HG03196 (cell line): Measurements from ENCODE around the gene HDAC5.
"Not testable (repeated sequence)": the region's sequence is repeated elsewhere in the genome, so short reads cannot be mapped to it uniquely, and the experiment has no call there.

ENCODE experiments used
- ATAC-seq: cut with Tn5 transposase; IDR thresholded peaks from one replicate; pipeline ENCODE4 v1.9.1; 2021; ENCODE audit not compliant: unreplicated experiment

Gene HDAC5

GRCh38 chr17:44123356-44124117 lies at the start of gene HDAC5:
HDAC5 (minus strand) TSS chr17:44123641; CDS start chr17:44117515, 6,126 bp downstream.
- ATAC-seq = peak; percentile 88

GRCh38 chr17:44171931-44172455 lies 48.6 kb upstream of the HDAC5 start:
- ATAC-seq = no peak

- no peak for ATAC-seq
These were observed 47.2 kb upstream of the HDAC5 start, which contains the start of gene ASB16 for GRCh38 chr17:44170499-44171201. ASB16 (plus strand) TSS chr17:44170704; CDS start chr17:44170790, 86 bp downstream.

- no peak for ATAC-seq
These were observed 46.7 kb upstream of the HDAC5 start for GRCh38 chr17:44170135-44170498.

- ATAC-seq = no peak
These were observed 43.9 kb upstream of the HDAC5 start for GRCh38 chr17:44167181-44167861.

- ATAC-seq = no peak
These were observed 41.0 kb upstream of the HDAC5 start for GRCh38 chr17:44164476-44164875.

- ATAC-seq = no peak
These were observed 36.2 kb upstream of the HDAC5 start for GRCh38 chr17:44159519-44160210.

GRCh38 chr17:44155488-44155887 lies 32.0 kb upstream of the HDAC5 start:
- ATAC-seq = no peak

- ATAC-seq = no peak
These were observed 29.4 kb upstream of the HDAC5 start for GRCh38 chr17:44152875-44153274.

GRCh38 chr17:44149750-44150329 lies 26.4 kb upstream of the HDAC5 start:
- ATAC-seq = no peak

GRCh38 chr17:44149066-44149465 lies 25.6 kb upstream of the HDAC5 start:
- ATAC-seq = not testable (repeated sequence)

- ATAC-seq = no peak
These were observed 24.4 kb upstream of the HDAC5 start for GRCh38 chr17:44147812-44148211.

- ATAC-seq = no peak
These were observed 23.2 kb upstream of the HDAC5 start for GRCh38 chr17:44146375-44147346.

GRCh38 chr17:44144966-44145739 lies 21.7 kb upstream of the HDAC5 start:
- no peak for ATAC-seq

- not testable (repeated sequence) for ATAC-seq
These were observed 20.5 kb upstream of the HDAC5 start for GRCh38 chr17:44143921-44144320.

GRCh38 chr17:44137891-44138709 lies 14.7 kb upstream of the HDAC5 start:
- ATAC-seq = no peak

- ATAC-seq = no peak
These were observed 11.5 kb upstream of the HDAC5 start for GRCh38 chr17:44134752-44135568.
